Fibroblast of upper back skin (primary cell): ENCODE data around the gene UMAD1.

Source experiments
- DNase-seq: peaks from one replicate; pipeline ENCODE4 v3.0.0-alpha.2; 2013

The UMAD1 gene

GRCh38 chr7:7695111-7695817 lies 54.7 kb downstream of the UMAD1 start:
- no peak for DNase-seq

GRCh38 chr7:7696458-7697119 lies 56.0 kb downstream of the UMAD1 start:
- peak; percentile 64 for DNase-seq

- no peak for DNase-seq
Observed at GRCh38 chr7:7698930-7699329, 58.4 kb downstream of the UMAD1 start.

GRCh38 chr7:7699380-7699779 lies 58.8 kb downstream of the UMAD1 start:
- no peak for DNase-seq

- DNase-seq = no peak
Observed at GRCh38 chr7:7699970-7700369, 59.4 kb downstream of the UMAD1 start.

GRCh38 chr7:7701527-7701926 lies 61.0 kb downstream of the UMAD1 start:
- no peak for DNase-seq

- peak; percentile 28 for DNase-seq
Observed at GRCh38 chr7:7702826-7703225, 62.3 kb downstream of the UMAD1 start.

- DNase-seq = no peak
Observed at GRCh38 chr7:7703427-7703826, 62.9 kb downstream of the UMAD1 start.

GRCh38 chr7:7704867-7705266 lies 64.3 kb downstream of the UMAD1 start:
- no peak for DNase-seq

GRCh38 chr7:7705318-7705717 lies 64.8 kb downstream of the UMAD1 start:
- no peak for DNase-seq

GRCh38 chr7:7706101-7706511 lies 65.6 kb downstream of the UMAD1 start:
- DNase-seq = no peak

- no peak for DNase-seq
Observed at GRCh38 chr7:7706556-7707172, 66.1 kb downstream of the UMAD1 start.

- DNase-seq = no peak
Observed at GRCh38 chr7:7707246-7707645, 66.7 kb downstream of the UMAD1 start.

- peak; percentile 48 for DNase-seq
Observed at GRCh38 chr7:7707806-7708205, 67.3 kb downstream of the UMAD1 start.

- no peak for DNase-seq
Observed at GRCh38 chr7:7709291-7709690, 68.7 kb downstream of the UMAD1 start.

- no peak for DNase-seq
Observed at GRCh38 chr7:7710469-7710868, 69.9 kb downstream of the UMAD1 start.

- no peak for DNase-seq
Observed at GRCh38 chr7:7713730-7714129, 73.2 kb downstream of the UMAD1 start.

- DNase-seq = no peak
Observed at GRCh38 chr7:7718492-7718891, 77.9 kb downstream of the UMAD1 start, which contains the start of gene RPA3. TSS of gene RPA3 (minus strand) at chr7:7718607. CDS start at chr7:7640418, 78,189 bp downstream.

GRCh38 chr7:7719236-7719635 lies 78.7 kb downstream of the UMAD1 start:
- peak; percentile 93 for DNase-seq

GRCh38 chr7:7720193-7720592 lies 79.6 kb downstream of the UMAD1 start:
- DNase-seq = no peak

- no peak for DNase-seq
Observed at GRCh38 chr7:7720750-7721621, 80.4 kb downstream of the UMAD1 start.

- no peak for DNase-seq
Observed at GRCh38 chr7:7731732-7732131, 91.2 kb downstream of the UMAD1 start.

GRCh38 chr7:7732621-7733281 lies 92.2 kb downstream of the UMAD1 start:
- peak; percentile 40 for DNase-seq
